HEK293 (cell line): ENCODE measurements around the gene CHST8.

Experiments
- CTCF ChIA-PET: fragments of 350-600 bp; formaldehyde crosslinking; extraction: SDS; loops from one replicate; lab custom pipeline; 2021; ENCODE audit warnings: antibody characterized with exemption; lab: Yijun Ruan, JAX
- POLR2A ChIA-PET: fragments of 300-600 bp; formaldehyde crosslinking; extraction: SDS; loops from one replicate; lab custom pipeline; 2020; ENCODE audit warnings: antibody characterized with exemption, inconsistent platforms; lab: Yijun Ruan, JAX
- H3K27ac ChIP-seq: fragments of 200-500 bp; sonication (Bioruptor generic); 2 replicates; pipeline ENCODE4 v1.5.1; 2014; ENCODE audit warnings: low read depth, low read length, control low read depth, inconsistent platforms; ENCODE audit errors: extremely low read depth
- H3K36me3 ChIP-seq, 2 experiments: fragments of 200-500 bp in 1 of 2; sonication (Bioruptor generic) in 1 of 2; 1 replicate in 1 of 2; 2 replicates in 1 of 2; pipeline ENCODE4 v1.5.1; 2014 to 2017; ENCODE audit warnings: inconsistent platforms in 2 of 2, low read length in 2 of 2; ENCODE audit not compliant: control insufficient read depth in 2 of 2, insufficient read depth in 1 of 2
- H3K4me1 ChIP-seq: fragments of 200-500 bp; sonication (Bioruptor generic); 2 replicates; pipeline ENCODE4 v1.5.1; 2014; ENCODE audit warnings: mild to moderate bottlenecking, low read length, inconsistent platforms; ENCODE audit not compliant: control insufficient read depth, insufficient read depth
- H3K4me3 ChIP-seq: 2 replicates; pipeline ENCODE4 v1.5.1; 2011; ENCODE audit warnings: low read depth, mild to moderate bottlenecking, control low read depth, low read length, moderate library complexity
- H3K9me3 ChIP-seq: fragments of 200-500 bp; sonication (Bioruptor generic); 2 replicates; pipeline ENCODE4 v1.5.1; 2014; ENCODE audit warnings: low read depth, low read length, inconsistent platforms; ENCODE audit not compliant: control insufficient read depth, insufficient read depth
- ATF2 ChIP-seq: fragments of 450-650 bp; formaldehyde crosslinking; IDR thresholded peaks from 2 replicates; pipeline ENCODE4 v1.5.1; 2016; ENCODE audit warnings: missing biosample characterization, missing genetic modification characterization, low read depth
- EGR2 ChIP-seq: fragments of 450-650 bp; formaldehyde crosslinking; IDR thresholded peaks from 2 replicates; pipeline ENCODE4 v1.5.1; 2016; ENCODE audit warnings: low read depth, missing biosample characterization, missing genetic modification characterization
- IKZF3 ChIP-seq: fragments of 450-650 bp; IDR thresholded peaks from 2 replicates; pipeline ENCODE4 v1.5.0; 2018; ENCODE audit warnings: missing biosample characterization, mild to moderate bottlenecking, missing genetic modification characterization, moderate library complexity
- PBX3 ChIP-seq: sonication (generic); formaldehyde crosslinking; IDR thresholded peaks from 2 replicates; pipeline ENCODE4 v1.8.1; 2022; ENCODE audit warnings: mild to moderate bottlenecking, moderate library complexity, missing genetic modification reagents
- PRDM2 ChIP-seq: fragments of 450-650 bp; formaldehyde crosslinking; IDR thresholded peaks from 2 replicates; pipeline ENCODE4 v1.5.1; 2016; ENCODE audit warnings: missing biosample characterization, missing genetic modification characterization, borderline replicate concordance
- REST ChIP-seq: fragments of 450-650 bp; formaldehyde crosslinking; IDR thresholded peaks from 2 replicates; pipeline ENCODE4 v1.5.1; 2016; ENCODE audit warnings: missing biosample characterization, missing genetic modification characterization
- ZNF311 ChIP-seq: fragments of 450-650 bp; formaldehyde crosslinking; IDR thresholded peaks from 2 replicates; pipeline ENCODE4 v1.5.1; 2017; ENCODE audit warnings: missing biosample characterization, missing genetic modification characterization, borderline replicate concordance
- ZNF473 ChIP-seq: fragments of 450-650 bp; formaldehyde crosslinking; IDR thresholded peaks from 2 replicates; pipeline ENCODE4 v1.5.1; 2017; ENCODE audit warnings: missing biosample characterization, missing genetic modification characterization
- ZNF529 ChIP-seq: fragments of 450-650 bp; formaldehyde crosslinking; IDR thresholded peaks from 2 replicates; pipeline ENCODE4 v1.5.1; 2017; ENCODE audit warnings: missing genetic modification characterization, missing biosample characterization; ENCODE audit not compliant: insufficient replicate concordance
- ZNF624 ChIP-seq: fragments of 450-650 bp; formaldehyde crosslinking; IDR thresholded peaks from 2 replicates; pipeline ENCODE4 v1.5.1; 2017; ENCODE audit warnings: missing biosample characterization, missing genetic modification characterization
- ZNF677 ChIP-seq: fragments of 450-650 bp; IDR thresholded peaks from 2 replicates; pipeline ENCODE4 v1.5.0; 2018; ENCODE audit warnings: missing biosample characterization, mild to moderate bottlenecking, missing genetic modification characterization, moderate library complexity

The CHST8 gene

GRCh38 chr19:33749016-33749415 lies 127.3 kb downstream of the CHST8 start (continued):
- TF ChIP-seq PRDM2 (tag by site-specific recombination) (no peak), PBX3 (no peak), ZNF677 (tag by site-specific recombination) (no peak), IKZF3 (tag by site-specific recombination) (no peak), ZNF529 (no peak), EGR2 (tag by site-specific recombination) (no peak)

GRCh38 chr19:33749619-33750175 lies 127.9 kb downstream of the CHST8 start:
- no peak for TF ChIP-seq ZNF473 (tag by site-specific recombination)
- TF ChIP-seq ZNF311 = no peak
- TF ChIP-seq REST (tag by site-specific recombination) = 0 out of 2 replicates have a peak, but pooled peaks have one; percentile 23
- TF ChIP-seq EGR2 (tag by site-specific recombination) = peak; percentile 23; the same call in 1 of the 2 replicates
- no peak for TF ChIP-seq ATF2 (tag by site-specific recombination)
- TF ChIP-seq ZNF624 (tag by site-specific recombination) = no peak
- H3K4me1 ChIP-seq = no peaks in the 10 kb centered on the region
- H3K4me3 ChIP-seq = no peak overlapping the region
- H3K27ac ChIP-seq = no peak overlapping the region
- ChIA-PET POLR2A (no interaction called here), CTCF (interaction anchor here (0.5 to 2.1 kb wide), 5 partner anchors 19 to 515 kb away, joined by 3 to 9 read pairs (median 5); no protein-coding TSS in a partner anchor)
- no peaks in the 10 kb centered on the region for H3K9me3 ChIP-seq
- no peaks in the 10 kb centered on the region for H3K36me3 ChIP-seq
